ENCODE measurements around the gene METTL6.

DNA sequence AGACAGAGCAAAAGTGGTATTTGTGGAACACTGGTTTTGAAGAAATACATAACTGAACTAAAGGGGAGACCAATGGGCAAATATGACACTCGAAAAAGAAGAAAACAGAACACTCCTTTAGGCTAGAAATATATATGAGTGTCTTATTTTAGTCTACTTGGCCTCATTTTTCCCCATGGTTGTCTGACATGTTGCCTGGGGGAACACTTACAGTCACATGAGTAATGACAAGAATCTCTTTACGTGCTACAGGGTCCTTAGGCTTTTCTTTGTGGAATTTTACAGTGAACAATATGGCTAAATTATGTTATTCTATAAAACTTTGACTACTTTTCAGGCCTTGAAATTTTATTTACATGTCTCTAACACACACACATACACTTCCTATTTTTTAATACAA is 17.6 kb downstream of the METTL6 start:
- TF ChIP-seq EZH2 (IDR thresholded peaks at IDR 0.05; ENCODE audit: borderline replicate concordance, insufficient read depth, low read depth, low read length, poor library complexity, severe bottlenecking), result no peak
- TF ChIP-seq, protein P1, sequence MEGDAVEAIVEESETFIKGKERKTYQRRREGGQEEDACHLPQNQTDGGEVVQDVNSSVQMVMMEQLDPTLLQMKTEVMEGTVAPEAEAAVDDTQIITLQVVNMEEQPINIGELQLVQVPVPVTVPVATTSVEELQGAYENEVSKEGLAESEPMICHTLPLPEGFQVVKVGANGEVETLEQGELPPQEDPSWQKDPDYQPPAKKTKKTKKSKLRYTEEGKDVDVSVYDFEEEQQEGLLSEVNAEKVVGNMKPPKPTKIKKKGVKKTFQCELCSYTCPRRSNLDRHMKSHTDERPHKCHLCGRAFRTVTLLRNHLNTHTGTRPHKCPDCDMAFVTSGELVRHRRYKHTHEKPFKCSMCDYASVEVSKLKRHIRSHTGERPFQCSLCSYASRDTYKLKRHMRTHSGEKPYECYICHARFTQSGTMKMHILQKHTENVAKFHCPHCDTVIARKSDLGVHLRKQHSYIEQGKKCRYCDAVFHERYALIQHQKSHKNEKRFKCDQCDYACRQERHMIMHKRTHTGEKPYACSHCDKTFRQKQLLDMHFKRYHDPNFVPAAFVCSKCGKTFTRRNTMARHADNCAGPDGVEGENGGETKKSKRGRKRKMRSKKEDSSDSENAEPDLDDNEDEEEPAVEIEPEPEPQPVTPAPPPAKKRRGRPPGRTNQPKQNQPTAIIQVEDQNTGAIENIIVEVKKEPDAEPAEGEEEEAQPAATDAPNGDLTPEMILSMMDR (IDR thresholded peaks at IDR 0.05), result no peak

Measured in B cell (primary cell).